Measurements from ENCODE around the gene GRK6. TPM values are rescaled to one million over a fixed set of nuclear protein-coding genes. Genes with fewer than 3 reads are reported as not detected.

The GRK6 gene
- polyA plus RNA-seq, 1 donor, result 16.6 TPM

GRCh38 chr5:177447611-177448243 is 21.3 kb downstream of the GRK6 start:
- Histone ChIP-seq H3K36me3 (ENCODE audit: control insufficient read depth, insufficient read depth, low read length) (peaks cover 3% of the 10 kb centered on the region), H3K4me1 (ENCODE audit: control insufficient read depth, insufficient read depth, low read length) (peaks cover 9% of the 10 kb centered on the region), H3K4me3 (ENCODE audit: low read length) (no peak overlapping the region), H3K27ac (ENCODE audit: low read length) (no peak overlapping the region), H3K27me3 (ENCODE audit: control insufficient read depth, insufficient read depth, low read length) (peaks cover 37% of the 10 kb centered on the region), H3K9me3 (ENCODE audit: control insufficient read depth, low read depth, low read length) (no peaks in the 10 kb centered on the region)
- WGBS (ENCODE audit: insufficient coverage, low lambda C conversion rate), result no CpG with 5 or more reads among the region's 23 CpGs
- peak in 1 of 2 donors; percentile 40 for DNase-seq

- Histone ChIP-seq H3K36me3 (ENCODE audit: control insufficient read depth, insufficient read depth, low read length) (peaks cover 2% of the 10 kb centered on the region), H3K9me3 (ENCODE audit: control insufficient read depth, low read depth, low read length) (no peaks in the 10 kb centered on the region), H3K27ac (ENCODE audit: low read length) (no peak overlapping the region), H3K4me3 (ENCODE audit: low read length) (no peak overlapping the region), H3K4me1 (ENCODE audit: control insufficient read depth, insufficient read depth, low read length) (peaks cover 9% of the 10 kb centered on the region), H3K27me3 (ENCODE audit: control insufficient read depth, insufficient read depth, low read length) (peaks cover 40% of the 10 kb centered on the region)
- no peak for DNase-seq
- no CpG with 5 or more reads among the region's 6 CpGs for WGBS (ENCODE audit: insufficient coverage, low lambda C conversion rate)
These were observed 21.9 kb downstream of the GRK6 start for GRCh38 chr5:177448244-177448950.

GRCh38 chr5:177449140-177450061 is 22.9 kb downstream of the GRK6 start:
- WGBS (ENCODE audit: insufficient coverage, low lambda C conversion rate), result no CpG with 5 or more reads among the region's 18 CpGs
- H3K27ac ChIP-seq (ENCODE audit: low read length), result no peak overlapping the region
- H3K9me3 ChIP-seq (ENCODE audit: control insufficient read depth, low read depth, low read length), result no peaks in the 10 kb centered on the region
- H3K4me3 ChIP-seq (ENCODE audit: low read length), result no peak overlapping the region
- peaks cover 18% of the 10 kb centered on the region for H3K4me1 ChIP-seq (ENCODE audit: control insufficient read depth, insufficient read depth, low read length)
- DNase-seq, result no peak
- peaks cover 44% of the 10 kb centered on the region for H3K27me3 ChIP-seq (ENCODE audit: control insufficient read depth, insufficient read depth, low read length)
- H3K36me3 ChIP-seq (ENCODE audit: control insufficient read depth, insufficient read depth, low read length), result no peaks in the 10 kb centered on the region

GRCh38 chr5:177450667-177451424 is 24.4 kb downstream of the GRK6 start:
- Histone ChIP-seq H3K36me3 (ENCODE audit: control insufficient read depth, insufficient read depth, low read length) (no peaks in the 10 kb centered on the region), H3K9me3 (ENCODE audit: control insufficient read depth, low read depth, low read length) (no peaks in the 10 kb centered on the region), H3K27me3 (ENCODE audit: control insufficient read depth, insufficient read depth, low read length) (peaks cover 40% of the 10 kb centered on the region), H3K27ac (ENCODE audit: low read length) (no peak overlapping the region), H3K4me3 (ENCODE audit: low read length) (no peak overlapping the region), H3K4me1 (ENCODE audit: control insufficient read depth, insufficient read depth, low read length) (peaks cover 17% of the 10 kb centered on the region)
- no peak for DNase-seq
- WGBS (ENCODE audit: insufficient coverage, low lambda C conversion rate), result no CpG with 5 or more reads among the region's 10 CpGs

- 100% methylated on average over 1 of the region's 17 CpGs for whole genome bisulfite sequencing (ENCODE audit: insufficient coverage, low lambda C conversion rate)
- Histone ChIP-seq H3K4me1 (ENCODE audit: control insufficient read depth, insufficient read depth, low read length) (peaks cover 15% of the 10 kb centered on the region), H3K36me3 (ENCODE audit: control insufficient read depth, insufficient read depth, low read length) (peaks cover 7% of the 10 kb centered on the region), H3K27me3 (ENCODE audit: control insufficient read depth, insufficient read depth, low read length) (peaks cover 26% of the 10 kb centered on the region), H3K9me3 (ENCODE audit: control insufficient read depth, low read depth, low read length) (peaks cover 3% of the 10 kb centered on the region), H3K4me3 (ENCODE audit: low read length) (no peak overlapping the region), H3K27ac (ENCODE audit: low read length) (no peak overlapping the region)
- DNase-seq, result no peak
These were observed 26.5 kb downstream of the GRK6 start for GRCh38 chr5:177452688-177453638.

- peak in 1 of 2 donors; percentile 56 for DNase-seq
- Histone ChIP-seq H3K27me3 (ENCODE audit: control insufficient read depth, insufficient read depth, low read length) (peaks cover 16% of the 10 kb centered on the region), H3K4me3 (ENCODE audit: low read length) (peak overlapping the region; percentile 54), H3K9me3 (ENCODE audit: control insufficient read depth, low read depth, low read length) (peaks cover 3% of the 10 kb centered on the region), H3K4me1 (ENCODE audit: control insufficient read depth, insufficient read depth, low read length) (peaks cover 15% of the 10 kb centered on the region), H3K27ac (ENCODE audit: low read length) (no peak overlapping the region), H3K36me3 (ENCODE audit: control insufficient read depth, insufficient read depth, low read length) (peaks cover 17% of the 10 kb centered on the region)
- WGBS (ENCODE audit: insufficient coverage, low lambda C conversion rate), result no CpG with 5 or more reads among the region's 31 CpGs
These were observed 27.4 kb downstream of the GRK6 start for GRCh38 chr5:177453852-177454396.

- DNase-seq, result peak; percentile 92
- peaks cover 15% of the 10 kb centered on the region for H3K4me1 ChIP-seq (ENCODE audit: control insufficient read depth, insufficient read depth, low read length)
- peaks cover 3% of the 10 kb centered on the region for H3K9me3 ChIP-seq (ENCODE audit: control insufficient read depth, low read depth, low read length)
- H3K27me3 ChIP-seq (ENCODE audit: control insufficient read depth, insufficient read depth, low read length), result peaks cover 11% of the 10 kb centered on the region
- H3K4me3 ChIP-seq (ENCODE audit: low read length), result peak overlapping the region; percentile 54
- H3K36me3 ChIP-seq (ENCODE audit: control insufficient read depth, insufficient read depth, low read length), result peaks cover 22% of the 10 kb centered on the region
- no CpG with 5 or more reads among the region's 84 CpGs for WGBS (ENCODE audit: insufficient coverage, low lambda C conversion rate)
- H3K27ac ChIP-seq (ENCODE audit: low read length), result peak overlapping the region; percentile 45
These were observed 28.0 kb downstream of the GRK6 start for GRCh38 chr5:177454397-177455035.

GRCh38 chr5:177455036-177455660 is 28.7 kb downstream of the GRK6 start:
- Histone ChIP-seq H3K27me3 (ENCODE audit: control insufficient read depth, insufficient read depth, low read length) (peaks cover 7% of the 10 kb centered on the region), H3K4me3 (ENCODE audit: low read length) (peak overlapping the region; percentile 56), H3K27ac (ENCODE audit: low read length) (peak overlapping the region; percentile 68), H3K36me3 (ENCODE audit: control insufficient read depth, insufficient read depth, low read length) (peaks cover 27% of the 10 kb centered on the region), H3K9me3 (ENCODE audit: control insufficient read depth, low read depth, low read length) (peaks cover 3% of the 10 kb centered on the region), H3K4me1 (ENCODE audit: control insufficient read depth, insufficient read depth, low read length) (peaks cover 15% of the 10 kb centered on the region)
- peak; percentile 85 to 92 for DNase-seq
- no CpG with 5 or more reads among the region's 80 CpGs for WGBS (ENCODE audit: insufficient coverage, low lambda C conversion rate)

Data from large intestine (tissue), 3 donors.